SKM-1 (cell line): ENCODE data around the gene C22orf42.
"Not testable (repeated sequence)": the region's sequence is repeated elsewhere in the genome, so short reads cannot be mapped to it uniquely, and the experiment has no call there.

Source experiments
- DNase-seq: peaks from one replicate; lab custom pipeline; 2025; ENCODE audit not compliant: unreplicated experiment; lab: John Stamatoyannopoulos, UW

The C22orf42 gene

GRCh38 chr22:32191021-32191420 lies 31.9 kb upstream of the C22orf42 start:
- DNase-seq: not testable (repeated sequence)

- DNase-seq: no peak
Measured at GRCh38 chr22:32185821-32186220, 26.7 kb upstream of the C22orf42 start.

GRCh38 chr22:32183625-32184024 lies 24.5 kb upstream of the C22orf42 start:
- DNase-seq: no peak

- no peak for DNase-seq
Measured at GRCh38 chr22:32181043-32181442, 21.9 kb upstream of the C22orf42 start.

GRCh38 chr22:32177221-32177765 lies 18.2 kb upstream of the C22orf42 start:
- DNase-seq: no peak

GRCh38 chr22:32175683-32176644 lies 16.9 kb upstream of the C22orf42 start:
- DNase-seq: no peak

- no peak for DNase-seq
Measured at GRCh38 chr22:32175115-32175514, 16.0 kb upstream of the C22orf42 start.

GRCh38 chr22:32165681-32166080 lies 6.6 kb upstream of the C22orf42 start:
- no peak for DNase-seq

- DNase-seq: peak; percentile 51
Measured at GRCh38 chr22:32164075-32164860, 5.2 kb upstream of the C22orf42 start.

- DNase-seq: not testable (repeated sequence)
Measured at GRCh38 chr22:32160411-32160810, 1.3 kb upstream of the C22orf42 start.

- not testable (repeated sequence) for DNase-seq
Measured at GRCh38 chr22:32157632-32158031, 1.5 kb downstream of the C22orf42 start.

GRCh38 chr22:32154727-32155126 lies 4.4 kb downstream of the C22orf42 start:
- not testable (repeated sequence) for DNase-seq

- peak; percentile 13 for DNase-seq
Measured at GRCh38 chr22:32151641-32152040, 7.5 kb downstream of the C22orf42 start.

GRCh38 chr22:32150647-32151046 lies 8.5 kb downstream of the C22orf42 start:
- peak; percentile 3 for DNase-seq

GRCh38 chr22:32148372-32148771 lies 10.7 kb downstream of the C22orf42 start:
- DNase-seq: not testable (repeated sequence)

- not testable (repeated sequence) for DNase-seq
Measured at GRCh38 chr22:32147128-32147527, 12.0 kb downstream of the C22orf42 start.

- peak; percentile 98 for DNase-seq
Measured at GRCh38 chr22:32144496-32145274, 14.4 kb downstream of the C22orf42 start.

GRCh38 chr22:32142600-32142999 lies 16.5 kb downstream of the C22orf42 start:
- no peak for DNase-seq

GRCh38 chr22:32140688-32141087 lies 18.4 kb downstream of the C22orf42 start:
- not testable (repeated sequence) for DNase-seq

GRCh38 chr22:32138576-32138975 lies 20.5 kb downstream of the C22orf42 start:
- DNase-seq: not testable (repeated sequence)
